ENCODE measurements around the gene PGS1. TPM values are rescaled to one million over a fixed set of nuclear protein-coding genes. Genes with fewer than 3 reads are reported as not detected.
A peak's percentile ranks its signal among the peaks of the same experiment; 100 is the strongest.

The PGS1 gene
- total and polyA plus RNA-seq, 10 of the 15 experiments (the other 5 are each of a cell fraction or from before 2014, with no cell fraction given): 1.3 to 37.6 (median 27.4) TPM

- intact Hi-C loops (cut with micrococcal nuclease; ENCODE audit: unreplicated experiment): loop anchor here (10.0 kb wide), 1 partner anchor 336 kb away; no protein-coding TSS in a partner anchor
- no peak overlapping the region for H3K4me2 ChIP-seq (ENCODE audit: control insufficient read depth, insufficient read depth)
- H3K4me3 ChIP-seq: no peak overlapping the region
- no peak for TF ChIP-seq SIX5 (IDR thresholded peaks at IDR 0.05; ENCODE audit: low read depth, low read length, severe bottlenecking)
- 95% methylated on average over 6 of the region's 6 CpGs for WGBS (ENCODE audit: insufficient coverage, insufficient replicate concordance, low lambda C conversion rate, missing lambda C conversion rate)
- no peak for FAIRE-seq
- no peaks in the 10 kb centered on the region for H3K27me3 ChIP-seq (replicated peaks in 1 of 2; ENCODE audit: control insufficient read depth in 2 of 2, insufficient read depth in 2 of 2, low read length in 1 of 2)
- RAD21 ChIA-PET (ENCODE audit: unreplicated experiment): interaction anchor here (0.8 to 6.1 kb wide), 11 partner anchors 11 to 287 kb away, joined by 3 to 52 read pairs (median 6); partner anchors contain the start of gene SOCS3
- in situ Hi-C loops (cut with MboI): loop anchor here (5.0 kb wide), 1 partner anchor 59 kb away; the partner anchor contains the start of gene SOCS3
- no peak overlapping the region for H2AFZ ChIP-seq (ENCODE audit: control insufficient read depth, low read depth, low read length)
- SMC1A ChIA-PET (ENCODE audit: uncharacterized antibody, unreplicated experiment): interaction anchor here (1.3 to 3.7 kb wide), 5 partner anchors 59 to 336 kb away, joined by 4 to 26 read pairs (median 21); partner anchors contain the start of gene SOCS3
- BruUV-seq (replicated peaks): TSS peak; percentile 14
- no peak overlapping the region for H3K27ac ChIP-seq (ENCODE audit: control insufficient read depth, insufficient read depth)
- POLR2A ChIA-PET: no interaction called here
- DNase-seq (ENCODE audit: low read depth, low spot score): no peak
- H3K9me3 ChIP-seq (replicated peaks; ENCODE audit: control insufficient read depth, insufficient read depth, low read length): no peaks in the 10 kb centered on the region
- CTCF ChIA-PET: interaction anchor here (0.5 to 8.5 kb wide), 18 partner anchors 9 to 408 kb away, joined by 3 to 96 read pairs (median 4); no protein-coding TSS in a partner anchor
- ATAC-seq: no peak
- no peaks in the 10 kb centered on the region; the same call in 1 of the 2 replicates for H4K20me1 ChIP-seq (ENCODE audit: control insufficient read depth, insufficient read depth)
- H3K9ac ChIP-seq (ENCODE audit: control insufficient read depth, insufficient read depth, low read length): no peak overlapping the region
- H3K79me2 ChIP-seq (ENCODE audit: control insufficient read depth, insufficient read depth, low read length): no peaks in the 10 kb centered on the region
- H3K36me3 ChIP-seq (ENCODE audit: control insufficient read depth in 2 of 2, insufficient read depth in 2 of 2, low read length in 1 of 2): peaks cover 28 to 29% of the 10 kb centered on the region in 2 experiments
- no peaks in the 10 kb centered on the region; the same call in 1 of the 2 replicates for H3K4me1 ChIP-seq (ENCODE audit: control insufficient read depth, insufficient read depth, low read length)
These were observed 42.7 kb downstream of the PGS1 start for GRCh38 chr17:78421084-78421533.

- peaks cover 29 to 30% of the 10 kb centered on the region in 2 experiments for H3K36me3 ChIP-seq (ENCODE audit: control insufficient read depth in 2 of 2, insufficient read depth in 2 of 2, low read length in 1 of 2)
- FAIRE-seq: peak; percentile 82
- H3K4me3 ChIP-seq: no peak overlapping the region
- DNase-seq (ENCODE audit: low read depth, low spot score): peak; percentile 7
- no peaks in the 10 kb centered on the region for H3K79me2 ChIP-seq (ENCODE audit: control insufficient read depth, insufficient read depth, low read length)
- in situ Hi-C loops (cut with MboI): loop anchor here (5.0 kb wide), 1 partner anchor 59 kb away; the partner anchor contains the start of gene SOCS3
- no peak overlapping the region for H3K9ac ChIP-seq (ENCODE audit: control insufficient read depth, insufficient read depth, low read length)
- ChIA-PET RAD21 (ENCODE audit: unreplicated experiment) (interaction anchor here (0.6 to 6.1 kb wide), 17 partner anchors 11 to 403 kb away, joined by 3 to 52 read pairs (median 4); partner anchors contain the start of gene SOCS3), SMC1A (ENCODE audit: uncharacterized antibody, unreplicated experiment) (interaction anchor here (0.8 to 3.7 kb wide), 8 partner anchors 26 to 337 kb away, joined by 3 to 26 read pairs (median 5); partner anchors contain the start of gene SOCS3), CTCF (interaction anchor here (0.5 to 8.5 kb wide), 33 partner anchors 9 to 402 kb away, joined by 3 to 96 read pairs (median 4); no protein-coding TSS in a partner anchor), POLR2A (interaction anchor here (1.0 kb wide), 1 partner anchor 105 kb away, joined by 3 read pairs; no protein-coding TSS in a partner anchor)
- no peak overlapping the region for H3K4me2 ChIP-seq (ENCODE audit: control insufficient read depth, insufficient read depth)
- H3K9me3 ChIP-seq (replicated peaks; ENCODE audit: control insufficient read depth, insufficient read depth, low read length): no peaks in the 10 kb centered on the region
- BruUV-seq (replicated peaks): no TSS peak
- H3K27ac ChIP-seq (ENCODE audit: control insufficient read depth, insufficient read depth): no peak overlapping the region
- H3K4me1 ChIP-seq (ENCODE audit: control insufficient read depth, insufficient read depth, low read length): no peaks in the 10 kb centered on the region; the same call in 1 of the 2 replicates
- intact Hi-C loops (cut with micrococcal nuclease; ENCODE audit: unreplicated experiment): loop anchor here (1.0 to 10.0 kb wide), 4 partner anchors 61 to 337 kb away; partner anchors contain the start of gene SOCS3
- H3K27me3 ChIP-seq (replicated peaks in 1 of 2; ENCODE audit: control insufficient read depth in 2 of 2, insufficient read depth in 2 of 2, low read length in 1 of 2): no peaks in the 10 kb centered on the region
- WGBS (ENCODE audit: insufficient coverage, insufficient replicate concordance, low lambda C conversion rate, missing lambda C conversion rate): 88% methylated on average over 24 of the region's 24 CpGs
- H2AFZ ChIP-seq (ENCODE audit: control insufficient read depth, low read depth, low read length): no peak overlapping the region
- peak; percentile 96 for ATAC-seq
- no peaks in the 10 kb centered on the region; the same call in 1 of the 2 replicates for H4K20me1 ChIP-seq (ENCODE audit: control insufficient read depth, insufficient read depth)
- TF ChIP-seq KDM1A (IDR thresholded peaks at IDR 0.05; ENCODE audit: borderline replicate concordance) (no peak), CREM (IDR thresholded peaks at IDR 0.05; ENCODE audit: low read depth) (peak; percentile 32; the same call in 1 of the 2 replicates), ZNF622 (IDR thresholded peaks at IDR 0.05) (no peak), ASH2L (IDR thresholded peaks at IDR 0.05; ENCODE audit: borderline replicate concordance, low read depth) (no peak), RAD21 (IDR thresholded peaks at IDR 0.05; ENCODE audit: insufficient read depth, low read depth, low read length) (peak; percentile 92), CTCF (IDR thresholded peaks at IDR 0.05 in 2 of 3, conservative IDR thresholded peaks at IDR 0.05 in 1 of 3; ENCODE audit: control insufficient read depth in 2 of 3, extremely low read depth in 1 of 3, insufficient read depth in 1 of 3, low read depth in 3 of 3, low read length in 3 of 3) (peak; percentile 95 to 99 (median 99); a peak in 5 of 6 replicates), NBN (IDR thresholded peaks at IDR 0.05) (0 out of 2 replicates have a peak, but pooled peaks have one; percentile 29), SMARCA5 (IDR thresholded peaks at IDR 0.05) (no peak)
These were observed 43.3 kb downstream of the PGS1 start for GRCh38 chr17:78421534-78422266.
